Sciatic nerve (tissue), 2 donors: ENCODE measurements around the gene C9. TPM values are rescaled to one million over a fixed set of nuclear protein-coding genes. Genes with fewer than 3 reads are reported as not detected.
"Not testable (repeated sequence)": the region's sequence is repeated elsewhere in the genome, so short reads cannot be mapped to it uniquely, and the experiment has no call there.

Experiments
- ATAC-seq: fragments of 200-7000 bp; cut with Tn5 transposase; one replicate; pipeline ENCODE4 v1.9.1; 2020; ENCODE audit warnings: mild to moderate bottlenecking, moderate library complexity
- DNase-seq: peaks from one replicate; pipeline ENCODE4 v3.0.0-alpha.2; 2020; ENCODE audit warnings: low spot score
- intact Hi-C: fragments of 100-400 bp; cut with DNase I; formaldehyde crosslinking; loops from one replicate; pipeline ENCODE4 v1.14.2; 2022
- total RNA-seq: library from RNA; stranded (reverse); fragmentation: NEBNext Ultra II Directional; extraction: Animal tissue kit (Norgen Biotek cat#: 25700); gene quantifications from one replicate; pipeline ENCODE4 v1.2.1, GENCODE V29; 2021
- donor health status: DM: no; HTN: no; CAD: no.
- donor health status: DM: no; HTN: no; CAD: no.

Gene C9
- total RNA-seq, 1 donor from 2014 or later: not detected

DNA sequence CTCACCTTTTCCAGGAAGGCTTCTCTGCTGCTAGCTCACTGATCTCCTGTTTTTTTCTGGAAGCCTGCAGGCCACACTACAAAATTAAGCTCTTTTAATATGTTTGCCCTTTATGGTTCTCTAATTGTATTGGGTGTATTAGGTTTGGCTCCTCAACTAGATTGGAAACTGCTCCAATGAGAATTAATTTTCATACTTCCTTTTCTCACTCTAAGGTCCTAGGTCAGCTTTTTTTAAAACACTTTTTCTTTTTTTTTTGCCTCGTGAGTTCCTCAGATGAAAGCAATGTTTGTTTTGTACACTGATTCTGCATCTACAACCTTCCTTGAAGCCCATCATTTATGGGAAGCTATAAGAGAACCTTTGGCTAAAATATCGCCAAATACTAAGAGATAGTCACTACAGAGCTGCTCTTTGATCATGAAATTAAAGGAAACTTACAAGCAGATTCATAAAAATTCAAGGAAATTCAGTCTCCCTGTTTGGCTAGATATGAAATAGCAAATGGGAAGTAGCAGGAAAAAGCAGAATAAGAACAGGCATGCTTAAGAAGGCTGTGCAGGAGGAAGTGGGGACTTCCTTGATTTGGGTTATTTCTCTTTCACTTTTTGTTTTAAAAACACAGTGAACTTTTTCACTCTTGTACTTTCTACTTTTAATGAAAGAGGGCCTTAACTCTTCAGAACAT, 89.8 kb downstream of the C9 start:
- DNase-seq: no peak
- peak; percentile 73 for ATAC-seq
- intact Hi-C loops: no loop called here

DNA sequence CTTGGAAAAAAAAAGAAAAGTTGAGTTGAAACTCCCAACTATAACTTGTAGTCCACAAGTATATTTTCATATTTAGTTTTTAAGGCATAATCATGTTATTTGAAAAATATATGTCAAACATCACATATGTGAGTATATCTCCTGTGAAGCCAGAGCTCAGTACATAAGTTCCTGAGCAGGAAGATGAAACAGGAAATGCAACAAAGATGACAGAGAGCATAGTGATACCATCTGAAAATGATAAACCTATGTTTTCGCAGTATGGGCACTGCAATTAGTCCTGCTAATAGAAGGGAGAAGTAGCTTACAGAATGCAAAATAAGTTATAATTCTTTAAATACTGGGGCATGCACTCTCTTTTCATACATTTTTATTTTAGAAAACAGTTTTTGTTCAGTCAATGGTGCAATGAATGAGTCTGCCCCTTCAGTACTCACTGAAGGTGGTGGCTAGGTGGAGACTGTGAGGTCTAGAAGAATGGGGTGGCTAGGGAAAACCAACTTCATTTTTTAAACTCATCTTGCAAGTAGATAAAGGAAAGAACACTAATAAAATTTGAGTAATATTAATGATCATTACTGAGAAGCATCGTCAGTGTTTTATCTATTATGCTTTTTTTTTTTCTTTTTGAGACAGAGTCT, 90.9 kb downstream of the C9 start:
- ATAC-seq (no peak), DNase-seq (no peak)
- intact Hi-C loops: no loop called here

DNA sequence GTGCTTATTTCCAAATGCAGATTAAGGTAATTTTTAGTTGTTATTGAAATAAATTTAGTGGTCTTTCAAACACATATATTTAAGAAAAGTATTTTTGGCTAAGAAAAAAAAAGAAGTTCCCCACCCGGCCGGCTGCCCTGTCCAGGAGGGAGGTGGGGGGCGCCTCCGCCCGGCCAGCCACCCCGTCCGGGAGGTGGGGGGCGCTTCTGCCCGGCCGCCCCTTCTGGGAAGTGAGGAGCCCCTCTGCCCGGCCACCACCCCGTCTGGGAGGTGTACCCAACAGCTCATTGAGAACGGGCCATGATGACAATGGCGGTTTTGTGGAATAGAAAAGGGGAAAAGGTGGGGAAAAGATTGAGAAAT, 91.4 kb downstream of the C9 start:
- DNase-seq, ATAC-seq, intact Hi-C loops: not testable (repeated sequence)

DNA sequence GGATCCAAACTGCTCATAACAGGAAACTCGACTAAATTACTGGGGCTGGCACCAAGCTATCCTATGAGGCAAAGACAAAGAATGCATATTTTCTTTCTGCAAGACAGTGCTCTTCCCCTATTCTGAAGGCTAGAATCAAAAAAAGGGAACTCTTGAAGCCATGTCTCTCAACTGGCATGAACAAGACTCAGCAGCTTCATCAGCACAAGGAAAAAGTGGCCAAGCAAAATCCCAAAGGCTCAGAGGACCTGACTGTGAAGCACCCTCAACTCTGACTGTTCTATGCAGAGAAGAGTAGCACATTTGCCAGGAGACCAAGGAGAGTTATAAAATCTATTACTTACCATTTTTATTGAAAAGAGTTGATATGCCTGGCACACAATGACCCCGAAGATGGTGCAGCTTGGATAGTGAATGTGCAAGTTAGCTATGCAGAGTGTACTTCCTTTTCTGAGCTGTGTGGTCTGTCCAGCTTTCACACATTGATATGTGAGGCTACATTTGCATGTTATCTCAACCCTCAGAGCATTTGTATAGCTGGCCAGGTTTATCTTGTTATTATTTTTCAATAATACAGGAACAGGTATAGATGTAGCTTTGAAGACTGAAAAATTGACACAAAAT, 94.0 kb downstream of the C9 start:
- DNase-seq: no peak
- intact Hi-C loops: no loop called here
- peak; percentile 58 for ATAC-seq

DNA sequence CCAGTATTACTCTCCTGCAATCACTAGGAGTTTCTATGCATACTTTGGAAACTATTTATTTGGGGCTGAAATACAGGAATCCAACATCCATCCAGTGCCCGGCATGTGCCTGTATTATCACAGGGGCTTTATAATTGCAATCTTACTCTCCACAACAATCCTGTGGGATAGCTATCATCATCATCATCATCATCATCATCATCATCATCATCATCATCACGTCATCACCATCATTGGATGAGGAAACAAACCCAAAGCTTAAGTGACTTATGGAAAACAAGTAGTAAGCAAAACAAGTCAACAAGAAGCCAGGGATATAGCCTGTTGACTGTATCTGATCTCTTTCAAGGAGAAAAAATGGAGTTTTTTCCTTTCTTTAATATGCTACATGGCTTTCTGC, 97.1 kb downstream of the C9 start:
- no peak for ATAC-seq
- intact Hi-C loops: no loop called here
- DNase-seq: no peak

DNA sequence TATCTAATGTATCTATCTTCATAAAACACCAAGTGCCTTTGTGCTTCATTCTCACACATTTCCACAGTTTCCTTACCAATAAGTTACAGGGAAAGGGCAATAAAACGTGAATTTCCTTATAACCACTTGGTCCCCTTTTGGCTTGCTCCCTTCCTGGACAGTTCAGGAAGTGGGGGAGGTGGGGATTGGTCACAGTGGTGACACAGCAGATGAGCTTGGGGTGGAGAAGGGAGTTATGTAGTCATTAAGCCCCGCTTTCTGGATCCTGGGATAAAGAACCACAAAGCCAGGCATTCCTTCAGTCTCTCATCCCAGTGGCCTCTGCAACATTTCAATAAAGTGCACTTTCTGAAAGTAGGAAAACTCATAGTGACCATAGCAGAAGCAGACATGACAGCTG, 97.9 kb downstream of the C9 start:
- DNase-seq (no peak), ATAC-seq (no peak)
- intact Hi-C loops: no loop called here

DNA sequence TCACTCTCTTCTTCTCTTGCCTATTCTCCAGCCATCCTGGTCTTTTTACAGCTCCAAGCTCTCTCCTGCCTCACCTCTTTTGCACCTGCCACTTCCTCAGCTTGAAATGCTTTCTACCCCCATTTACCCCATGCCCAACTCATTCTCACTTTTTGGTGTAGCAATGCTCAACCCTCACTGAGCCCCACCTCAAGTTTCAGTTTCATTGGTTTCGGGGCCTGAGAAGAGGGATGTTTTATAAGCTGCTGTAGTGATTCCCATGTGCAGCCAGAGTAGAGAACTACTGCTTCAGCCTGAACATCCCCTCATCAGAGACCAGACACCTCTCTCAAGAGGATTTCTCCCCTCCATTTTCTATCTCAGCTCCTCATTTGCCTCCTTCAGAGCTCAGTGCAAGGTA, 99.8 kb downstream of the C9 start:
- DNase-seq (no peak), ATAC-seq (no peak)
- intact Hi-C loops: no loop called here

DNA sequence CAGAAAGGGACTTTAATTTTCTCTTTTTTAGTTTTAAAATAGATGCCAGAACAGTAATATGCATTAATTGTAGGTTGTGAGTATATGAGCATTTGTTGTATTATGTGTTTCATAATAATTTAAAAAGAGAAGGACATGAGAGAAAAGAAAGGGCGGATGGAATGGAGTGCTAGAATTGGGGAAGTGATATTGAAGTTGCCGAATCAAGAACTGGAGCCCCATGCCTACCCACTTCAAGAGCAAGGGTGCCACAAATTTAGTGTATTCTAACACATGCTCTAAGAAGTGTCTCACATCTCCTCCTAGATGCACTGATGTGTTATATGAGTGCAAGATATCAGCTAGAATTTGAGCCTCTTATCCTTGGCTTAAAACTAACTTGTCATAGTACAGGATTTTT, 101.3 kb downstream of the C9 start:
- ATAC-seq (no peak), DNase-seq (no peak)

DNA sequence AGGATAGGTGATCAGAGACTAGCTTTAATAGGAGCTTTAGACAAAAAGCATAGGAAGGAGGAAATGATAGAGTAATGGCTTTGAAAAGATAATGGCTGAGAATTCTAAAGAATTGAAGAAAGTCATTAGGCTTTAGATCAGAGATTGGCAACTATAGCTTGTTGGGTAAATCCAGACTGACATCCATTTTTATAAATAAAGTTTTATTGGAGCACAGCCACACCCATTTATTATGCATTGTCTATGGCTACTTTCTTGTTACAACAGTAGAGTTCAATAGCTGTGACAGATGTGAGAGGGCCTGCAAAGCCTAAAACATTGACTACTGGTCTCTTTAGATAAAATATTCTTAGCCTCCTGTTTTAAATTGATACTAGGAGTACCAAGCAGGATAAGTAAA, 104.2 kb downstream of the C9 start:
- intact Hi-C loops: no loop called here
- DNase-seq (no peak), ATAC-seq (no peak)

More for the DNA sequence above, 101.3 kb downstream of the C9 start:
- intact Hi-C loops: no loop called here

DNA sequence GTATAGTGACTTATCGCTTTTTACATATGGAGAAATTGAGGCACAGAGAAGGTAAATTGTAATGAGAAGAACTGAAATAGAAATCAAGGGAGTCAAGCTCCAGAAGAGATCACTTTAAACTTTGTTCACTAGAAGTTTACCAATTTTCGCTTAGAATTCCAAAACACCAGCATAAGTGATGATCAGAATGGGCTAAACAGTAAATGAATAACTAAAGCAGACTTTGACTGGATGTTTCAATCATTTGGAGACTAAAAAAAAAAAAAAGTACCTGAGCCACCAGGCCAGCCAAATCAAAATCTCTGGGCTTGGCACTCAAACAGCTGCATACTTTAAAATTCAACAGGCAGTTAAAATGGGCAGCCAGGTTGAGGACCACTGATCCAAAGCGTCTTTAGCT, 106.7 kb downstream of the C9 start:
- DNase-seq: no peak
- no peak for ATAC-seq
- intact Hi-C loops: no loop called here

DNA sequence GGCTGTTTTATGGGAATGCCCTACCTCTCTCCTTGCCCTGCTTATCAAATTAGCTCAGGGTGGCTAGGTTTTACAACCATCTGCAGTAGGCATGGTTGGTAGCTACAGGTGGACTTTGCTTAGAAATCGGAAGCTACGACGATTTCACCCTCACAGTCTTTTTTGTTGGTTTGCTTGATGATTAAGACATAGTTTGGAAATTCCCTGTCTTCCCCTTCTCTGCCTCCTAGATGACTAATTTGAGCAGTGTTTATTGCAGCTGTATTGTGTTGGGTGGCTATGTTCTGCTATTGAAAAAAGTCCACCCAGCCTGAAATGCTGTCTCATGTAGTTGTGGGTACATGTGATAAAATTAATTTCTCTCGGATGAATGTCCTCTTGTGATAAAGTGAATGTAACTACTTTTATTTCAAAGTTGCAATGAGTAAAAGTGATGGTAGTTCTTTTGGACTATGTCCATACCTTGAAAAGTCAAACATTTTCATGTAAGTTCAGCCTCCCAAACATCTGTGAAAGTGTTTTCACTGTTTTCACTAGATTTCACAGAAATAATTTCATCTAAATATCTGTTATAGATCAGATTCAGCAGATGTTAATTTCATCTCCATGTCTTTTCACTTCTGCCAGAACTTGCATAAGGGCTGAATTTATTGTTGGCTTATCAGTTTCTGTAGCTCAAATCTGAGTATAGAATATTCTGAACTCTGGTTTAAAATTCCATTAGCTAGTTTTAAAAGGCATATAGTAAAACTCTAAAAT, 107.6 kb downstream of the C9 start:
- DNase-seq: no peak
- no peak for ATAC-seq
- intact Hi-C loops: no loop called here

DNA sequence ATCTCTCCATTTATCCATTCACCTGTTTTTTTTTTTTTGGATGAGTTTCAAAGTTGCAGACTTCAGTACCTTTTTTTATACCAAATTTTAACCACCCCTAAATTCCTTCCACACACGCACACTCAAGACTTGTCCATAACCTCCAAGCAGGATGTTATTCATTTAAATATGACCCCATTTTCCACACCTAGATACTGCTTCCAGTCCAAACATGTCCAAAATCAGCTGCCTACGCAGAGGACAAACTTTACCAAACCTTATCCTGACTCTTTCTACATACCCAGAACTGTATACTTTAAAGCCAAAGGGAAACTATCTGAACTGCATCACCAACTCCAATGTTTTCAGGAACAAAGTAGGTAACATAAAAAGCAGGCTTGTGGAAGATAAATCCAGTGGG, 108.9 kb downstream of the C9 start:
- intact Hi-C loops: no loop called here
- ATAC-seq: no peak
- no peak for DNase-seq

DNA sequence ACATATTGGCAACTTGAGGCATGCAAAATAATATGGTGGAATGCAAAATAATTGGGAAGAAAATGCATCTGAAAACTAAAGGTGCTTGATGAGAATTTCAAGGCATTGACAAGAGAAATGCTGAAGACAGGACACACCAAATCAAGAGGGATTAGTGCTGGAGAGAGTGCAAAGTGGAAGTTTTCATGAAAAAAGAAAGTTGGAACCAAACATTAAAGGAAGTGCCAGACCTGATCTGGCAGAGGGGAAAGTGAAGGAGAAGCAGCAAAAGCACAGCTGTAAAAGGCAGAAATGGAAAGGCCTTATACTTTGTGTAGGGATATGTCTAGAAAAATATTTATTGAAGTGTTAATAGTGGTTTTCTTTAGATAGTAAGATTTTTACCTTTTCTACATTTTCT, 109.6 kb downstream of the C9 start:
- ATAC-seq: no peak
- intact Hi-C loops: no loop called here
- no peak for DNase-seq

DNA sequence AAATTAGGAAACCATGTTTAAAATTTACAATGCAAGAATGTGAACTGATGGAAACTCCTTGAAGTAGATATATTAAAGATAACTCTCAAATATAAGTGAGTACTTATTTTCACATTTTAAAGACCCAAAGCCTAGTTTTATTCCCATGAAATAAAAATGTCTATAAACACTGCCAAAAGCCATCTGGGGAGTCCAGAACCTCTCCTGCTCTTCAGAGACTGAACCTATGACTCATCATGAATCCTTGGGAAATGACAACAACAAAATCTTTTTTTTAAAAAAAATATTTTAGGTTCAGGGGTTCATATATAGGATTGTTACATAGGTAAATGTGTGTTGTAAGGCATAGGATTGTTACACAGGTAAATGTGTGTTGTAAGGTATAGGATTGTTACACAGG, 111.1 kb downstream of the C9 start:
- ATAC-seq (no peak), DNase-seq (no peak)
- intact Hi-C loops: no loop called here

DNA sequence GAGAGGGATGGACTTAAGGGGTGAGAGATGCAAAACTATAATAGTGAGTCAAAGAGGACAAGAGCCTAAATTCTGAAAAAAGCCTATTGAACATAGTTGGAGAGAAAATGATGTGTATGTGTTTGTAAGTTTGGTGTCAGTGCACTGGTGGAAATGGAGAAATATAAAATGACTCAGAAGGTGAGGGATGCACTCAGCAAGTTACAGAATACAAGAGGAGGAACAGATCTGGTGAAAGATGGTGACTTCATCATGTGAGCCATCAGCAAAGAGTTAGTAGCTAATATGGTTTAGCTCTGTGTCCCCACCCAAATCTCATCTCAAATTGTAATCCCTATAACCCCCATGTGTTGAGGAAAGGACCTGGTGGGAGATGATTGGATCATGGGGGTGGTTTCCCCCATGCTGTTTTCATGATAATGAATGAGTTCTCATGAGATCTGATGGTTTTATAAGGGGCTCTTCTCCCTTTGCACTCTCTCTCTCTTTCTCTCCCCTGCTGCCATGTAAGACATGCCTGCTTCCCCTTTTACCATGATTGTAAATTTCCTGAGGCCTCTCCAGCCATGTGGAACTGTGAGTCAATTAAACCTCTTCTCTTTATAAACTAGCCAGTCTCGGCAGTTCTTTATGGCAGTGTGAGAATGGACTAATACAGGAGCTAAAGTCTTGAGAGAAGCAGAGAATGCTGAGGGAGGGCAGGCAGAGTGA, 114.6 kb downstream of the C9 start:
- no peak for DNase-seq
- intact Hi-C loops: no loop called here
- ATAC-seq: no peak

DNA sequence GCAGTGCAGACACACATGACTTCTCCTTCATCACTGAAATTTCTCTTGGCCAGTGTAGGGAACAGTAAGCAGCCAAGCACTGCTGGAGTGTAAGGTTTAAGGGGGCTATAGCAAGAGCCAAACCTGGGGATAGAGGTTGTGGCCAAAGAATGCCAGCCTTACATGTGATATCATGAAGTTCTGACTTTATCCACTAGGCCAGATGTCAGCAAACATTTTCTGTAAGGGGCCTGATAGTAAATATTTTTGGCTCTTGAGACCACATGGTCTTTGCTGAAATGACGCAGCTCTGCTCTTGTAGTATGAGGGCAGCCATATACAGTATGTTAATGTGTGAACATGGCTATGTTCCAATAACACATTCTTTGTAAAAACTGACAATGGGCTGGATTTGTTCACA, 115.2 kb downstream of the C9 start:
- ATAC-seq (no peak), DNase-seq (no peak)
- intact Hi-C loops: no loop called here

DNA sequence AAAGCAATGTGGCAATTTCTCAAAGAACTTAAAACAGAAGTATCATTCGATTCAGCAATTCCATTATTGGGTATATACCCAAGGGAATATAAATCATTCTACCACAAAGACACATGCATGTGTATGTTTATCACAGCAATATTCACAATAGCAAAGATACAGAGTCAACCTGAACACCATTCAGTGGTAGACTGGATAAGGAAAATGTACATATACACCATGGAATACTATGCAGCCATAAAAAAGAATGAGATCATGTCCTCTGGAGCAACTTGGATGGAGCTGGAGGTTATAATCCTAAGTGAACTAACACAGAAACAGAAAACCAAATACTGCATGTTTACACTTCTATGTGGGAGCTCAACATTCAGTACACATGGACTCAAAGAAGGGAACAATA, 123.5 kb downstream of the C9 start:
- intact Hi-C loops: no loop called here
- no peak for ATAC-seq
- DNase-seq: no peak

DNA sequence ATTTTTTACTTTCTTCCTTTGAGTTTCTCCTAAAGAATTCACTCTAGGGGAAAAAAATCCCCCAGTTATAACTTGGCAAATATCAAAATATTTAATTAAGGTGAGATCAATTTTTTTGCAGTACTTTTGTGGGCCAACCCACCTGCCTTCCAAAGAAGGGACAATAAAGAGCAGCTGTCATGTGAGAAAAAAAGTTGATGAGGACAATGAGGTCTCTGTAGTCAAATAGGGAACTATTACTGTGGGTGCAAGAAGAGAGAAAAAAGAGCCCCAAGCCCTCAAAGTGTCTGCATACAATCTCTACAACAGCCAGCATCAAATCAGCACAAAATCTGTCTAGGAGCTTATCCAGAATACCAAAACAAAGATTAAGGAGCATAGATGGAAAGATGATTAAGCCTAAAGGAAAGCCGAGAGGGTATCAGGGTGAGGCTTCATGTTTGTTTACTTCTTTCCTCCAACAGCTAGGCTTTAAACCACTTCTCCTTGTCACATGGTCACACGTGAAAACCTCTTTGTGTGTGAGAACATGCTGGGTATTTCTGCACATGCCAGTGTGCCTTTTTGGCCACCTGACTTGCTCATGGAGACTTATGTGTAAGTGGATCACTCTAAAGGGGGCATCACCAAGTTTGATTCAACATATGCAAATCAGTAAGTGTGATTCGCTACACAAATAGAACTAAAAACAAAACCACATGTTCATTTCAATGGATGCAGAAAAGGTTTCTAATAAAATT, 125.8 kb downstream of the C9 start:
- intact Hi-C loops: no loop called here
- ATAC-seq (no peak), DNase-seq (no peak)

DNA sequence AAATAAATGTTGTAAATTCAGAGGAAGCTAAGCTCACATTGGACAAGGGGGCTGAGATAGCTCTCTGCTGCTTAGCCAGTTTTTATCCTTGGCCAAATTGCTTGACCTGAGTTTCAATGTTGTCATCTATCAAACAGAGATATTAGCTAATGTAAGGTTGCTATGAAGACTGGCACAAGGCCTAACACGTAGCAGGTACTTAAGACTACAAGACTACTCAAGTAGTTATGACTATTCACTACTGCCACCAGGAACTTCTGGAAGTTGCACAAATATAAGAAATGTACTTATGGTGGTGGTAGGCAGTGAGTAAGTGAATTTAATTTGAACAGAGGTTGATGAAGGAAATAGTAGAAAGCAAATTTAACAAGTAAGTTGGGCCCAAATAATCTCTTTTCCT, 127.6 kb downstream of the C9 start:
- DNase-seq: no peak
- intact Hi-C loops: no loop called here
- ATAC-seq: no peak
